NCI-H446 (cell line): Measurements from ENCODE around the gene HLA-DMA.

Experiments used
- DNase-seq, 2 experiments: peaks; one replicate each; lab custom pipeline; 2025; lab: John Stamatoyannopoulos, UW

Gene HLA-DMA

GRCh38 chr6:32974541-32975308 is 21.8 kb upstream of the HLA-DMA start:
- DNase-seq: no peak

DNA sequence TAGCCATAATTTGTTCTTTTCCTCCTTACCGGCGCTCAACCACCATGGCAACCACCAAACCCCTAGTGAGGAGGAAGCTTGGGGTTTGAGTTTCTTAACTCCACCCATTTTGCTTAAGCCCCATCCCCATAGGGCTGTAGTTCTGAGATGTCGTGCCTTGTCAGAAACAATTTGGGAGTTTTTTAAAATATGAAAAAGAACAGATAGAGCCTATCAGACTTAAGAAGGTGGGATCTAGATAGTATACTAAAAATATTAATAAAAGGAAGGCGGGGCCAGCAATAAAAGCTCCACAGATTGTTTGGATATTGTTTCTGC is 21.1 kb upstream of the HLA-DMA start:
- DNase-seq: no peak

- peak in 1 of 2 experiments; percentile 40 for DNase-seq
Observed at GRCh38 chr6:32973144-32974015, 20.5 kb upstream of the HLA-DMA start.

- DNase-seq: no peak
Observed at GRCh38 chr6:32972353-32973143, 19.7 kb upstream of the HLA-DMA start.

- DNase-seq: peak; percentile 100
Observed at GRCh38 chr6:32971581-32972352, 18.9 kb upstream of the HLA-DMA start.

- DNase-seq: no peak
Observed at GRCh38 chr6:32971242-32971580, 18.3 kb upstream of the HLA-DMA start.

DNA sequence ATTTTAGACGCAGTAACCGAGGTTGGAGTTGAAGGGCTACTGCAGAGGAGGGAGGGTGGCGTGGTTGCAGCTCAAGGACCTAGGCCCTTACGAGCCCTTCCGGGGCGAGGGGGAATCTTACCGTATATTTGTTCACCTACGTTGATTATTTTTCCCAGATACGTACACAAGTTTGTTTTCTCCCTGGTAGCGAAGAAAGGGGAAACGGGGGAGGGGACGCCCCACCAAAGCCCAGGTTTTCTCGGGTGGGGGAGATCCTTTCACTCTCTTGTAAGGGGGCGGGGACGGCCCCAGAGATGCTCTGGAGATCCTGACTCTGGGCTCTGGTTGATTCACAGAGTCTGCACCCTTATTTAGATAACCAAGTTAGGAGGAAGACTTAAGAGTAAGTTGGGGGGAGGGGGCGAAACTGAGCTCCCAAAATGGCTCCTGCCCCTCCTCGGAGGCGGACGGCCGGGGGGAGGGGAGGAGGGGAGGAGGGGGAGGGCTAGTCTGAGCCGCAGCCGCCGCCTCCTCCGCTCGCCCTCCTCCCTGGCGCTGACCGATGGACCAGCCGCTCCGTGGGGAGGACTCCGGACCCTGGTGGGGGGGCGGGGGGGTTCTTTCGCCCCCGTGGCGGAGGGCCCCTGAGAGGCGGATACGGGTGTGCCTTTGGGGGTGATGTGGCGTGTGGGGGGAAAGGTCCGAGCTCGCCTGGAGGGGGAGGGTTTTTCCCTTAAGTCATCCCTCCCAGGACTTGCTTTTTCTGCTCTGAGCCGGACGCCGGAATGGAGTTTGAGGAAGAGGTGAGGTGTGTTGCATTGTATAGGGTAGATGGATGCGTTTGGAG is 17.7 kb upstream of the HLA-DMA start:
- peak; percentile 85 to 87 for DNase-seq

GRCh38 chr6:32969685-32970412 is 17.0 kb upstream of the HLA-DMA start:
- DNase-seq: peak; percentile 83 to 86

GRCh38 chr6:32968867-32969684 is 16.2 kb upstream of the HLA-DMA start:
- DNase-seq: peak; percentile 83 to 90

- peak; percentile 94 to 98 for DNase-seq
Observed at GRCh38 chr6:32968093-32968866, 15.4 kb upstream of the HLA-DMA start, which contains the start of gene BRD2. BRD2 (plus strand) TSS chr6:32968594; CDS start chr6:32972899, 4,305 bp downstream.

GRCh38 chr6:32967151-32968091 is 14.5 kb upstream of the HLA-DMA start:
- peak in 1 of 2 experiments; percentile 49 for DNase-seq

DNA sequence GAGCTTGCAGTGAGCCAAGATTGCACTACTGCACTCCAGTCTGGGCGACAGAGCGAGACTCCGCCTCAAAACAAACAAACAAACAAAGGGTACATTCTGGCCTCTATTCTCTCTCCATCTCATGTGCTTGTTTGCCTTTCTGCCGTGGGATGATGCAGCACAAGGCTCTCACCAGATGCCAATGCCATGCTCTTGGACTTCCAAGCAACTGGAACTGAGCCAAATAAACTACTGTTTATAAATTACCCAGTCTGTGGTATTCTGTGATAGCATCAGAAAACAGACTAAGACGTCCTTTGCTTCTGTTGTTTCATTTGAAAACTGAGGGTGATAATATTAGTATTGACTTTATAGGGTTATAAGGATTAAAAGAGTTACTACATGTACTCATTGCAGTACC is 11.9 kb upstream of the HLA-DMA start:
- peak in 1 of 2 experiments; percentile 18 for DNase-seq

- no peak for DNase-seq
Observed at GRCh38 chr6:32963866-32964265, 11.0 kb upstream of the HLA-DMA start.

DNA sequence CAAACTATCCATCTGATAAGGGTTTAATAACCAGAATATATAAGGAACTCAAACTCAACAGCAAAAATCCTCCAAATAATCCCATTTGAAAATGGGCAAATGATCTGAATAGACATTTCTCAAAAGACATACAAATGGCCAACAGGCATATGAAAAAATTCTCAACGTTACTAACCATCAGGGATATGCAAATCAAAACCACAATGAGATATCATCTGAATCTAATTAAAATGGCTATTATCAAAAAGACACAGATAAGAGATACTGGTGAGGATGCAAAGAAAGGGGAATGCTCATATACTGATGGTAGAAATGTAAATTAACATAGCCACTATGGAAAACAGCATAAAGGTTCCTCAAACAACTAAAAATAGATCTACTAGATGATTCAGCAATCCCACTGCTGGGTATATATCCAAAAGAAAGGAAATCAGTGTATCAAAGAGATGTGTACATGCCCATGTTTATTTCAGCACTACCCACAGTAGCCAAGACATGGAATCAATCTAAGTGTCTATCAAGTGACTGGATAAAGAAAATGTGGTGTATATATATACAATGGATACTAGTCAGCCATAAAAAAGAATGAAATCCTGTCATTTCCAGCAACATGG is 9.4 kb upstream of the HLA-DMA start:
- no peak for DNase-seq

GRCh38 chr6:32960563-32960962 is 7.7 kb upstream of the HLA-DMA start:
- no peak for DNase-seq

DNA sequence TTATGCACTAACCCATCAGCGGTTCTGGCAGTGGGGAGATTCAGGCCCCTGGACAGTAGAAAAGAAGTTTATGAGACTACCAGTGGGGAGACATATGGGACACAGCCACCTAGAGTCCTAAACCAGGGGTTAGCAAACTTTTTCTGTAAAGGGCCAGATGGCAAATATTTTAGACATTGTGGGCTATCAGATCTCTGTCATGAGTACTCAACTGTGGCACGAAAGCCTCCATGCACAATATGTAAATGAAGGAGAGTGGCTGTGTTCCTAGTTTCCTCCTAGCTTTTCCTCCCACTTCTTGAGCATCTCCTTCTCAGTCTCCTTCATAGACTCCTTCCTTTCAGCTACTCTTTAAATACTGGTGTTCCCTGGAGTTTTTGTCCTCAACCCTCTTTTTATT is 3.3 kb upstream of the HLA-DMA start:
- DNase-seq: no peak
